HCT116 (cell line): ENCODE results near the gene SNX20.

Experiments used
- ELF1 ChIP-seq: IDR thresholded peaks from 2 replicates; pipeline ENCODE4 v1.6.1; 2012; ENCODE audit warnings: low read depth, borderline replicate concordance
- EZH2phosphoT487 ChIP-seq: fragments of 200-600 bp; IDR thresholded peaks from 2 replicates; pipeline ENCODE4 v1.6.1; 2018; ENCODE audit warnings: antibody characterized with exemption, borderline replicate concordance
- JUND ChIP-seq: IDR thresholded peaks from 2 replicates; pipeline ENCODE4 v1.6.1; 2012
- POLR2A ChIP-seq: IDR thresholded peaks from 2 replicates; pipeline ENCODE4 v1.7.0; 2011; ENCODE audit warnings: borderline replicate concordance; ENCODE audit not compliant: insufficient read depth, insufficient read length; ENCODE audit errors: extremely low read depth
- POLR2AphosphoS5 ChIP-seq: IDR thresholded peaks from 2 replicates; pipeline ENCODE4 v1.6.1; 2011; ENCODE audit warnings: mild to moderate bottlenecking, low read depth, low read length, moderate library complexity
- SP1 ChIP-seq: IDR thresholded peaks from 2 replicates; pipeline ENCODE4 v1.6.1; 2012; ENCODE audit warnings: low read depth
- TCF7L2 ChIP-seq: IDR thresholded peaks from 2 replicates; pipeline ENCODE4 v1.7.0; 2011; ENCODE audit warnings: borderline replicate concordance, inconsistent platforms; ENCODE audit not compliant: insufficient read depth, insufficient read length; ENCODE audit errors: extremely low read depth
- YY1 ChIP-seq: IDR thresholded peaks from 2 replicates; pipeline ENCODE4 v1.6.1; 2011; ENCODE audit warnings: low read length, low read depth, moderate library complexity, mild to moderate bottlenecking; ENCODE audit not compliant: insufficient replicate concordance; ENCODE audit errors: extremely low read depth
- TF ChIP-seq, protein P1 (sequence below), 3 experiments: fragments of 200-600 bp in 1 of 3; sonication (generic) in 1 of 3; IDR thresholded peaks in 2 of 3; conservative IDR thresholded peaks in 1 of 3; 2 replicates each; pipeline ENCODE4 v1.5.1; 2012 to 2017; ENCODE audit warnings: low read depth in 2 of 3, low read length in 2 of 3, antibody characterized with exemption in 1 of 3, borderline replicate concordance in 1 of 3, control low read depth in 1 of 3, mild to moderate bottlenecking in 1 of 3, mixed read lengths in 1 of 3, mixed run types in 1 of 3, moderate library complexity in 1 of 3; ENCODE audit not compliant: insufficient read depth in 1 of 3
- TF ChIP-seq, protein P2 (sequence below): IDR thresholded peaks from 2 replicates; pipeline ENCODE4 v1.6.1; 2012
- TF ChIP-seq, protein P3 (sequence below): IDR thresholded peaks from 2 replicates; pipeline ENCODE4 v1.6.1; 2011; ENCODE audit warnings: mild to moderate bottlenecking, low read length, moderate library complexity; ENCODE audit not compliant: insufficient replicate concordance; ENCODE audit errors: extremely low read depth

DNA sequence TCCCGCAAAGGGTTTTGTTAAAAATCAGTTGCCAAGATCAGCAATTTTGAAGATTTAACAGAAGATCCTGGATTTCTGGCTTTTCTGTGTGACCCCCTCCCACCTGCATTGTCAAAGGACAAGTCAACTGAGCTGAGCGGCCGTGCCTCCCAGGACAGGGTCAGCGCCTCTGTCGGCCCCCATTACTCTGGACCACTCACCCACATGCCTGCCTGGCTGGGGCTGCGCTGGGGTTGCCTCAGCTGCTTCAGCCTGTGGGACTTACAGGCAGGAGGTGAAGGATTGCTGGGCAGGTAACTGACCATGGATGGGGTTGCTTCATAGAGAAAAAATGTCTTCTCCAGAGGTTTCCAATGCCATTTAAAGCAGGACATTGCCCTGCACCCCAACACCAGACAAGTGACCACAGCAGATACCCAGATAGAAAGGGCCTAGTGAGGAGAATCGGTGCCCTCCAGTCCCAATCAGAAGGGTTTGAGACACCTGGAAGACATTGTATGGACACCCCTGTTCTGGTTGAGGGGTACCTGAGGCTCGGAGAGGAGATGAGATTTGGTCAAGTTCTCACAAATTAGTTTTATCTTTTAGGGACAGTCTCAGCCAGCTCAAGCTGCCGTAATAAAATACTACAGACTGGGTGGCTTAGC, 52.8 kb downstream of the SNX20 start:
- TF ChIP-seq, protein P1, sequence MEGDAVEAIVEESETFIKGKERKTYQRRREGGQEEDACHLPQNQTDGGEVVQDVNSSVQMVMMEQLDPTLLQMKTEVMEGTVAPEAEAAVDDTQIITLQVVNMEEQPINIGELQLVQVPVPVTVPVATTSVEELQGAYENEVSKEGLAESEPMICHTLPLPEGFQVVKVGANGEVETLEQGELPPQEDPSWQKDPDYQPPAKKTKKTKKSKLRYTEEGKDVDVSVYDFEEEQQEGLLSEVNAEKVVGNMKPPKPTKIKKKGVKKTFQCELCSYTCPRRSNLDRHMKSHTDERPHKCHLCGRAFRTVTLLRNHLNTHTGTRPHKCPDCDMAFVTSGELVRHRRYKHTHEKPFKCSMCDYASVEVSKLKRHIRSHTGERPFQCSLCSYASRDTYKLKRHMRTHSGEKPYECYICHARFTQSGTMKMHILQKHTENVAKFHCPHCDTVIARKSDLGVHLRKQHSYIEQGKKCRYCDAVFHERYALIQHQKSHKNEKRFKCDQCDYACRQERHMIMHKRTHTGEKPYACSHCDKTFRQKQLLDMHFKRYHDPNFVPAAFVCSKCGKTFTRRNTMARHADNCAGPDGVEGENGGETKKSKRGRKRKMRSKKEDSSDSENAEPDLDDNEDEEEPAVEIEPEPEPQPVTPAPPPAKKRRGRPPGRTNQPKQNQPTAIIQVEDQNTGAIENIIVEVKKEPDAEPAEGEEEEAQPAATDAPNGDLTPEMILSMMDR (IDR thresholded peaks at IDR 0.05 in 2 of 3, conservative IDR thresholded peaks at IDR 0.05 in 1 of 3; ENCODE audit: borderline replicate concordance in 1 of 3, insufficient read depth in 1 of 3, low read depth in 2 of 3, low read length in 2 of 3) = no peak
- TF ChIP-seq, protein P2, sequence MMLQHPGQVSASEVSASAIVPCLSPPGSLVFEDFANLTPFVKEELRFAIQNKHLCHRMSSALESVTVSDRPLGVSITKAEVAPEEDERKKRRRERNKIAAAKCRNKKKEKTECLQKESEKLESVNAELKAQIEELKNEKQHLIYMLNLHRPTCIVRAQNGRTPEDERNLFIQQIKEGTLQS = no peak
- no peak for TF ChIP-seq POLR2A
- TF ChIP-seq, protein P3, sequence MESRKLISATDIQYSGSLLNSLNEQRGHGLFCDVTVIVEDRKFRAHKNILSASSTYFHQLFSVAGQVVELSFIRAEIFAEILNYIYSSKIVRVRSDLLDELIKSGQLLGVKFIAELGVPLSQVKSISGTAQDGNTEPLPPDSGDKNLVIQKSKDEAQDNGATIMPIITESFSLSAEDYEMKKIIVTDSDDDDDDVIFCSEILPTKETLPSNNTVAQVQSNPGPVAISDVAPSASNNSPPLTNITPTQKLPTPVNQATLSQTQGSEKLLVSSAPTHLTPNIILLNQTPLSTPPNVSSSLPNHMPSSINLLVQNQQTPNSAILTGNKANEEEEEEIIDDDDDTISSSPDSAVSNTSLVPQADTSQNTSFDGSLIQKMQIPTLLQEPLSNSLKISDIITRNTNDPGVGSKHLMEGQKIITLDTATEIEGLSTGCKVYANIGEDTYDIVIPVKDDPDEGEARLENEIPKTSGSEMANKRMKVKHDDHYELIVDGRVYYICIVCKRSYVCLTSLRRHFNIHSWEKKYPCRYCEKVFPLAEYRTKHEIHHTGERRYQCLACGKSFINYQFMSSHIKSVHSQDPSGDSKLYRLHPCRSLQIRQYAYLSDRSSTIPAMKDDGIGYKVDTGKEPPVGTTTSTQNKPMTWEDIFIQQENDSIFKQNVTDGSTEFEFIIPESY = no peak
- TF ChIP-seq TCF7L2 = no peak
- TF ChIP-seq JUND = no peak
- TF ChIP-seq EZH2phosphoT487 = no peak
- TF ChIP-seq POLR2AphosphoS5 = no peak
- TF ChIP-seq SP1 = no peak
- TF ChIP-seq ELF1 = no peak
- TF ChIP-seq YY1 = no peak
